ENCODE data around the gene KIF7.

Gene KIF7

GRCh38 chr15:89646416-89647141 is 8.7 kb downstream of the KIF7 start:
- DNase-seq, result no peak

GRCh38 chr15:89645680-89646079 is 9.6 kb downstream of the KIF7 start:
- DNase-seq, result no peak

GRCh38 chr15:89642106-89642505 is 13.2 kb downstream of the KIF7 start:
- no peak for DNase-seq

- no peak for DNase-seq
Observed at GRCh38 chr15:89641053-89641452, 14.2 kb downstream of the KIF7 start.

- DNase-seq, result no peak
Observed at GRCh38 chr15:89640245-89640644, 15.0 kb downstream of the KIF7 start.

- DNase-seq, result no peak
Observed at GRCh38 chr15:89633585-89633984, 21.7 kb downstream of the KIF7 start.

- DNase-seq, result no peak
Observed at GRCh38 chr15:89632563-89633430, 22.5 kb downstream of the KIF7 start.

- DNase-seq, result no peak
Observed at GRCh38 chr15:89631902-89632264, 23.4 kb downstream of the KIF7 start.

- no peak for DNase-seq
Observed at GRCh38 chr15:89630974-89631901, 24.0 kb downstream of the KIF7 start.

- no peak for DNase-seq
Observed at GRCh38 chr15:89630260-89630659, 25.0 kb downstream of the KIF7 start.

- DNase-seq, result no peak
Observed at GRCh38 chr15:89629829-89630228, 25.4 kb downstream of the KIF7 start.

- no peak for DNase-seq
Observed at GRCh38 chr15:89628806-89629715, 26.2 kb downstream of the KIF7 start.

- no peak for DNase-seq
Observed at GRCh38 chr15:89628301-89628700, 27.0 kb downstream of the KIF7 start.

- DNase-seq, result no peak
Observed at GRCh38 chr15:89627256-89627970, 27.9 kb downstream of the KIF7 start.

GRCh38 chr15:89625716-89626115 is 29.6 kb downstream of the KIF7 start:
- no peak for DNase-seq

- DNase-seq, result no peak
Observed at GRCh38 chr15:89623165-89623564, 32.1 kb downstream of the KIF7 start.

- no peak for DNase-seq
Observed at GRCh38 chr15:89621547-89621946, 33.7 kb downstream of the KIF7 start.

- no peak for DNase-seq
Observed at GRCh38 chr15:89616228-89616627, 39.0 kb downstream of the KIF7 start.

- DNase-seq, result no peak
Observed at GRCh38 chr15:89615135-89615534, 40.1 kb downstream of the KIF7 start.

- DNase-seq, result no peak
Observed at GRCh38 chr15:89614164-89614563, 41.1 kb downstream of the KIF7 start.

- DNase-seq, result no peak
Observed at GRCh38 chr15:89613031-89613430, 42.2 kb downstream of the KIF7 start.

All from AML-193 (cell line).